PC-9 (cell line): Measurements from ENCODE around the gene PHPT1.

Experiments
- EZH2 ChIP-seq: fragments of 200-600 bp; sonication (generic); IDR thresholded peaks from 2 replicates; pipeline ENCODE4 v1.8.0; 2017; ENCODE audit warnings: antibody characterized with exemption, low read depth
- TF ChIP-seq, protein P1 (sequence below): fragments of 200-600 bp; sonication (generic); conservative IDR thresholded peaks from 2 replicates; pipeline ENCODE4 v1.6.1; 2017; ENCODE audit warnings: mixed run types, antibody characterized with exemption, mild to moderate bottlenecking, moderate library complexity

GRCh38 chr9:136832581-136832980 lies 16.6 kb upstream of the PHPT1 start:
- TF ChIP-seq, protein P1, sequence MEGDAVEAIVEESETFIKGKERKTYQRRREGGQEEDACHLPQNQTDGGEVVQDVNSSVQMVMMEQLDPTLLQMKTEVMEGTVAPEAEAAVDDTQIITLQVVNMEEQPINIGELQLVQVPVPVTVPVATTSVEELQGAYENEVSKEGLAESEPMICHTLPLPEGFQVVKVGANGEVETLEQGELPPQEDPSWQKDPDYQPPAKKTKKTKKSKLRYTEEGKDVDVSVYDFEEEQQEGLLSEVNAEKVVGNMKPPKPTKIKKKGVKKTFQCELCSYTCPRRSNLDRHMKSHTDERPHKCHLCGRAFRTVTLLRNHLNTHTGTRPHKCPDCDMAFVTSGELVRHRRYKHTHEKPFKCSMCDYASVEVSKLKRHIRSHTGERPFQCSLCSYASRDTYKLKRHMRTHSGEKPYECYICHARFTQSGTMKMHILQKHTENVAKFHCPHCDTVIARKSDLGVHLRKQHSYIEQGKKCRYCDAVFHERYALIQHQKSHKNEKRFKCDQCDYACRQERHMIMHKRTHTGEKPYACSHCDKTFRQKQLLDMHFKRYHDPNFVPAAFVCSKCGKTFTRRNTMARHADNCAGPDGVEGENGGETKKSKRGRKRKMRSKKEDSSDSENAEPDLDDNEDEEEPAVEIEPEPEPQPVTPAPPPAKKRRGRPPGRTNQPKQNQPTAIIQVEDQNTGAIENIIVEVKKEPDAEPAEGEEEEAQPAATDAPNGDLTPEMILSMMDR = no peak
- TF ChIP-seq EZH2 = no peak
